GM21367 (cell line): ENCODE results near the gene ZNF419.

ENCODE experiments used
- ATAC-seq: cut with Tn5 transposase; IDR thresholded peaks from one replicate; pipeline ENCODE4 v1.9.1; 2021; ENCODE audit not compliant: unreplicated experiment

ZNF419 gene

GRCh38 chr19:57527136-57527881 lies 39.8 kb downstream of the ZNF419 start, which contains the start of gene ZNF549:
Gene ZNF549, plus strand, starts transcription at chr19:57527356. Its CDS starts 218 bp downstream, at chr19:57527574.
- peak; percentile 96 for ATAC-seq

- no peak for ATAC-seq
Measured at GRCh38 chr19:57537953-57538547, 50.5 kb downstream of the ZNF419 start.
